Fibroblast of pulmonary artery (primary cell): ENCODE data around the gene NSF.

Experiments used
- DNase-seq: peaks from one replicate; pipeline ENCODE4 v3.0.0-alpha.2; 2010; ENCODE audit warnings: low read depth
- H3K4me3 ChIP-seq: replicated peaks from 2 replicates; pipeline ENCODE4 v1.5.1; 2011; ENCODE audit warnings: low read depth, mild to moderate bottlenecking, control low read depth, low read length, moderate library complexity
- CTCF ChIP-seq: IDR thresholded peaks from 2 replicates; pipeline ENCODE4 v1.5.1; 2011; ENCODE audit warnings: mild to moderate bottlenecking, control low read depth, low read length, inconsistent platforms; ENCODE audit errors: missing control alignments

The NSF gene

GRCh38 chr17:46726206-46726605 is 135.7 kb downstream of the NSF start:
- peak; percentile 25 for DNase-seq
- TF ChIP-seq CTCF = no peak
- H3K4me3 ChIP-seq = no peak overlapping the region

GRCh38 chr17:46727572-46728348 is 137.3 kb downstream of the NSF start:
- H3K4me3 ChIP-seq = no peak overlapping the region
- DNase-seq = peak; percentile 72
- TF ChIP-seq CTCF = no peak

DNA sequence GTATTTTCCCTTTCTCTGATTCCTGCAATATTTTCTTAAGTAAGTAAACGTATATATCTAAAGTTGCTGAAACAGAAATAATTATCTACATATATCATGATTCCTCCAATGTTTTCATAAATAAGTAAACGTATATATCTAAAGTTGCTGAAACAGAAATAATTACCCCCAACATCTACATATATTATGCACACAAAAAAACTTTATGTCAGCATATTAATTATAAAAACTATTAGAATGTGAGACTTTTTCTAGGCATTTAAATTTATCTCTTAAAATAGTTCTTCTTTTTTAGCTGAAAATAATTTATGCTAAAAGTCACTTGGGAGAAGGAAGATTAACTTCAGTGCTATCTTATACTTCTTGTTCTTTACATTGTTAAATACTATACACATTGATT is 139.6 kb downstream of the NSF start:
- TF ChIP-seq CTCF = no peak
- DNase-seq = no peak
- H3K4me3 ChIP-seq = no peak overlapping the region

GRCh38 chr17:46730679-46731078 is 140.2 kb downstream of the NSF start:
- DNase-seq = no peak
- H3K4me3 ChIP-seq = no peak overlapping the region
- TF ChIP-seq CTCF = no peak

- TF ChIP-seq CTCF = no peak
- no peak overlapping the region for H3K4me3 ChIP-seq
- DNase-seq = no peak
Observed at GRCh38 chr17:46732160-46732559, 141.7 kb downstream of the NSF start.

DNA sequence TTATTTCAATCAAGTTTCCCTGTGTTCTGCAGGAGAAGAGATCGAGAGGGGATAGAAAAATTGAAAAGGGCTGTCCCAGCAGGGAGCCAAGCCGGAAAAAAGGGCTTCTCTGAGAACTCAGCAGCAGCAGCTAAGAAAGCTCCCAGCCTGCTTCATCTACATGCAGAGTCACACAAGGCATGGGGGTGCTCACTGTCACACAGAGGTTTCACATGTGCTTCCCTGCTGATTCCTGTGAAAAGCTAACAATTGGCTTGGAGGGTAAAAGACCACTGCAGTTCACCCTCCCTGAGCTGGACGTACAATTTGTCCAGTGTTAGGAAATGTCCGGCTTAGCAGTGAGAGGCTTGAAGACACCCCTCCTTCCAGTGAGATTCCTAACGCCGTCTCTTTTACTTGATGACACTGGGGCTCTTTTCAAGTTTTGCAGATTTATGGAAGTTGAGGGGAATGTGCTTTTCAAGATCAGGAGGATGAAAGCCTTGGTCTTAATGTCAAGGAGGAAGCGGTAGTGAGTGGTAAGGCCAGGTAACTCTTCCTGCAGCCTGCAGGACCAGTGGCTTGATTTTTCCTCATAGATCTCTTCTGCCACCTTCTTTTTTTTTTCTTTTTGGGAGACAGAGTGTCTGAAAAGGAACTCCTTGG is 142.4 kb downstream of the NSF start:
- TF ChIP-seq CTCF = no peak
- H3K4me3 ChIP-seq = no peak overlapping the region
- no peak for DNase-seq
